B cell (primary cell): ENCODE measurements around the gene FHIT. TPM values are rescaled to one million over a fixed set of nuclear protein-coding genes. Genes with fewer than 3 reads are reported as not detected.

ENCODE experiments used
- ATAC-seq: fragments of 200-7000 bp; cut with Tn5 transposase; one replicate; pipeline ENCODE4 v1.10.0; 2021; ENCODE audit warnings: low read depth, mild to moderate bottlenecking, moderate number of reproducible peaks, moderate library complexity
- CTCF ChIA-PET: fragments of 350-600 bp; sonication (Branson Sonifier 250); formaldehyde crosslinking; loops from one replicate; lab custom pipeline; 2021; ENCODE audit warnings: antibody characterized with exemption, inconsistent platforms; lab: Charles Lee
- POLR2A ChIA-PET: fragments of 350-600 bp; sonication (Branson Sonifier 250); formaldehyde crosslinking; loops from one replicate; lab custom pipeline; 2021; ENCODE audit warnings: antibody characterized with exemption; lab: Charles Lee
- DNase-seq: peaks from one replicate; pipeline ENCODE4 v3.0.0; 2013
- H2AFZ ChIP-seq: 2 replicates; pipeline ENCODE4 v1.6.1; 2012; ENCODE audit warnings: mild to moderate bottlenecking, low read depth, low read length; ENCODE audit not compliant: insufficient read depth, poor library complexity, severe bottlenecking
- H3K27ac ChIP-seq, 2 donors: 1 replicate in 1 of 2; 2 replicates in 1 of 2; pipeline ENCODE4 v1.5.1; 2012 to 2013; ENCODE audit warnings: low read length in 2 of 2, mild to moderate bottlenecking in 2 of 2, moderate library complexity in 1 of 2
- H3K27me3 ChIP-seq, 4 experiments: fragments of 200-600 bp in 1 of 4; sonication (generic) in 1 of 4; replicated peaks in 1 of 4; 1 replicate in 2 of 4; 2 replicates in 2 of 4; pipeline versions ENCODE4 v1.6.1 to v1.7.0; 2013 to 2016; ENCODE audit warnings: low read length in 3 of 4, mild to moderate bottlenecking in 2 of 4, mixed read lengths in 1 of 4, moderate library complexity in 1 of 4; ENCODE audit not compliant: insufficient read depth in 4 of 4, control insufficient read depth in 3 of 4; ENCODE audit errors: control extremely low read depth in 1 of 4
- H3K36me3 ChIP-seq, 2 experiments: replicated peaks in 1 of 2; 1 replicate in 1 of 2; 2 replicates in 1 of 2; pipeline versions ENCODE4 v1.6.1 to v1.7.1; 2013; ENCODE audit warnings: low read length in 1 of 2; ENCODE audit not compliant: insufficient read depth in 2 of 2, control insufficient read depth in 1 of 2; ENCODE audit errors: control extremely low read depth in 1 of 2, extremely low read depth in 1 of 2
- H3K4me1 ChIP-seq, 2 donors: fragments of 200-600 bp in 1 of 2; sonication (generic) in 1 of 2; 1 replicate in 1 of 2; 2 replicates in 1 of 2; pipeline versions ENCODE4 v1.5.1 to v1.6.1; 2013 to 2017; ENCODE audit warnings: low read length in 2 of 2; ENCODE audit not compliant: control insufficient read depth in 2 of 2, insufficient read depth in 2 of 2
- H3K4me2 ChIP-seq: replicated peaks from 2 replicates; pipeline ENCODE3; 2012; ENCODE audit warnings: mild to moderate bottlenecking, low read depth, low read length; ENCODE audit not compliant: poor library complexity, severe bottlenecking
- H3K4me3 ChIP-seq, 5 experiments: fragments of 200-600 bp in 1 of 5; sonication (generic) in 1 of 5; 1 replicate in 3 of 5; 2 replicates in 2 of 5; pipeline versions ENCODE4 v1.5.1 to v1.7.0; 2011 to 2016; ENCODE audit warnings: low read length in 4 of 5, mild to moderate bottlenecking in 4 of 5, low read depth in 2 of 5, control low read depth in 1 of 5, moderate library complexity in 1 of 5; ENCODE audit not compliant: insufficient read depth in 1 of 5; ENCODE audit errors: control extremely low read depth in 1 of 5, extremely low read depth in 1 of 5
- H3K79me2 ChIP-seq: fragments of 200-600 bp; sonication (generic); one replicate; pipeline ENCODE4 v1.6.0; 2016; ENCODE audit warnings: low read length; ENCODE audit not compliant: control insufficient read depth, insufficient read depth
- H3K9ac ChIP-seq: fragments of 200-600 bp; sonication (generic); 2 replicates; pipeline ENCODE4 v1.6.1; 2017; ENCODE audit warnings: mild to moderate bottlenecking, low read length, moderate library complexity
- H3K9me3 ChIP-seq, 3 donors: one replicate each; pipeline versions ENCODE4 v1.6.1 to v1.7.1; 2013; ENCODE audit warnings: low read length in 2 of 3; ENCODE audit not compliant: control insufficient read depth in 2 of 3, insufficient read depth in 1 of 3; ENCODE audit errors: control extremely low read depth in 1 of 3
- H4K20me1 ChIP-seq: 2 replicates; pipeline ENCODE4 v1.6.0; 2012; ENCODE audit warnings: mild to moderate bottlenecking, low read length; ENCODE audit not compliant: insufficient read depth, control insufficient read depth, poor library complexity, severe bottlenecking
- H3K27ac Mint-ChIP-seq: one replicate; pipeline ENCODE4 v1.8.0; 2021; ENCODE audit warnings: mixed read lengths
- H3K27me3 Mint-ChIP-seq: one replicate; pipeline ENCODE4 v1.8.0; 2021; ENCODE audit warnings: mixed read lengths
- H3K4me1 Mint-ChIP-seq: one replicate; pipeline ENCODE4 v1.8.0; 2021; ENCODE audit warnings: mixed read lengths
- H3K4me3 Mint-ChIP-seq: one replicate; pipeline ENCODE4 v1.8.0; 2021; ENCODE audit warnings: mixed read lengths
- H3K9me3 Mint-ChIP-seq: one replicate; pipeline ENCODE4 v1.8.0; 2022; ENCODE audit warnings: mixed read lengths; ENCODE audit not compliant: insufficient read depth
- CTCF ChIP-seq: fragments of 200-600 bp; IDR thresholded peaks from one replicate; pipeline ENCODE4 v1.8.0; 2022; ENCODE audit warnings: antibody characterized with exemption, mild to moderate bottlenecking
- EZH2 ChIP-seq: IDR thresholded peaks from 2 replicates; pipeline ENCODE4 v1.6.1; 2012; ENCODE audit warnings: borderline replicate concordance, low read depth, mild to moderate bottlenecking, moderate library complexity, low read length; ENCODE audit not compliant: insufficient read depth, poor library complexity, severe bottlenecking
- WGBS: methylation state at CpG from one replicate; pipeline ENCODE4 v1.1.5; 2013; ENCODE audit warnings: missing lambda C conversion rate; ENCODE audit not compliant: insufficient coverage; 5-methylcytosine and 5-hydroxymethylcytosine counted together
- intact Hi-C: fragments of 100-400 bp; cut with micrococcal nuclease; formaldehyde crosslinking; loops from one replicate; pipeline ENCODE4 v1.10.0; 2022
- polyA plus RNA-seq: library from polyadenylated mRNA; depleted of rRNA; stranded (reverse); fragments of >200 nt; gene quantifications from 2 replicates; pipeline ENCODE4 v1.2.3, GENCODE V29; 2012
- total RNA-seq, 2 donors: library from RNA; stranded (reverse); fragments of 120-200 nt in 1 of 2; gene quantifications; 1 replicate in 1 of 2; 2 replicates in 1 of 2; pipeline versions ENCODE4 v1.2.3 to v1.2.4, GENCODE V29; 2013 to 2022

The FHIT gene
- total and polyA plus RNA-seq, 2 donors (not counting 1 experiment from before 2014, with no cell fraction given), result 1.7 to 7.8 TPM

- Histone ChIP-seq H3K27me3 (no peaks in the 10 kb centered on the region), H3K4me3 (no peak overlapping the region), H3K4me1 (peaks cover 17 to 27% of the 10 kb centered on the region in 2 donors), H3K4me2 (no peak overlapping the region), H3K9ac (no peak overlapping the region), H3K27ac (no peak overlapping the region), H2AFZ (no peak overlapping the region), H3K79me2 (no peaks in the 10 kb centered on the region), H3K36me3 (no peaks in the 10 kb centered on the region), H4K20me1 (no peaks in the 10 kb centered on the region), H3K9me3 (no peaks in the 10 kb centered on the region)
- 71% methylated on average over 1 of the region's 5 CpGs for WGBS
- TF ChIP-seq CTCF (no peak), EZH2 (no peak)
- Mint-ChIP-seq H3K4me1 (peaks cover 11% of the 10 kb centered on the region), H3K27me3 (peaks cover 3% of the 10 kb centered on the region), H3K27ac (no peak overlapping the region), H3K9me3 (no peaks in the 10 kb centered on the region), H3K4me3 (no peak overlapping the region)
- intact Hi-C loops, result no loop called here
- CTCF ChIA-PET, result no interaction called here
- POLR2A ChIA-PET, result no interaction called here
- DNase-seq, result no peak
- no peak for ATAC-seq
Measured at GRCh38 chr3:60580809-60581208, 670.4 kb downstream of the FHIT start.

- no peaks in the 10 kb centered on the region for H3K79me2 ChIP-seq
- no peaks in the 10 kb centered on the region for H4K20me1 ChIP-seq
- DNase-seq (no peak), ATAC-seq (no peak)
- no peak overlapping the region for H3K4me3 Mint-ChIP-seq
- no peak overlapping the region for H3K4me3 ChIP-seq
- H3K27me3 ChIP-seq, result no peaks in the 10 kb centered on the region
- H2AFZ ChIP-seq, result no peak overlapping the region
- intact Hi-C loops, result no loop called here
- H3K4me1 ChIP-seq, result peaks cover 14 to 21% of the 10 kb centered on the region in 2 donors
- peaks cover 3% of the 10 kb centered on the region for H3K27me3 Mint-ChIP-seq
- H3K27ac ChIP-seq, result no peak overlapping the region
- peaks cover 11% of the 10 kb centered on the region for H3K4me1 Mint-ChIP-seq
- ChIA-PET POLR2A (no interaction called here), CTCF (no interaction called here)
- no peak overlapping the region for H3K9ac ChIP-seq
- no peak overlapping the region for H3K27ac Mint-ChIP-seq
- H3K4me2 ChIP-seq, result no peak overlapping the region
- no peaks in the 10 kb centered on the region for H3K9me3 Mint-ChIP-seq
- TF ChIP-seq EZH2 (no peak), CTCF (no peak)
- H3K36me3 ChIP-seq, result no peaks in the 10 kb centered on the region
- H3K9me3 ChIP-seq, result no peaks in the 10 kb centered on the region
- no CpG with 5 or more reads among the region's 5 CpGs for WGBS
Measured at GRCh38 chr3:60579734-60580133, 671.5 kb downstream of the FHIT start.
